KOPT-K1 (cell line): ENCODE measurements around the gene AKAP6.

Source experiments
- H3K27ac ChIP-seq: fragments of 200-600 bp; sonication (generic); 2 replicates; pipeline ENCODE4 v1.5.1; 2016; ENCODE audit warnings: antibody characterized with exemption, mild to moderate bottlenecking, low read depth, low read length; ENCODE audit not compliant: poor library complexity, severe bottlenecking
- H3K36me3 ChIP-seq: fragments of 200-600 bp; sonication (generic); 2 replicates; pipeline ENCODE4 v1.5.1; 2017; ENCODE audit warnings: antibody characterized with exemption, mild to moderate bottlenecking, low read length, moderate library complexity; ENCODE audit not compliant: insufficient read depth
- H3K9me3 ChIP-seq: fragments of 200-600 bp; sonication (generic); 2 replicates; pipeline ENCODE4 v1.5.1; 2017; ENCODE audit warnings: antibody characterized with exemption, low read length, mild to moderate bottlenecking; ENCODE audit not compliant: insufficient read depth, poor library complexity, severe bottlenecking

The AKAP6 gene

DNA sequence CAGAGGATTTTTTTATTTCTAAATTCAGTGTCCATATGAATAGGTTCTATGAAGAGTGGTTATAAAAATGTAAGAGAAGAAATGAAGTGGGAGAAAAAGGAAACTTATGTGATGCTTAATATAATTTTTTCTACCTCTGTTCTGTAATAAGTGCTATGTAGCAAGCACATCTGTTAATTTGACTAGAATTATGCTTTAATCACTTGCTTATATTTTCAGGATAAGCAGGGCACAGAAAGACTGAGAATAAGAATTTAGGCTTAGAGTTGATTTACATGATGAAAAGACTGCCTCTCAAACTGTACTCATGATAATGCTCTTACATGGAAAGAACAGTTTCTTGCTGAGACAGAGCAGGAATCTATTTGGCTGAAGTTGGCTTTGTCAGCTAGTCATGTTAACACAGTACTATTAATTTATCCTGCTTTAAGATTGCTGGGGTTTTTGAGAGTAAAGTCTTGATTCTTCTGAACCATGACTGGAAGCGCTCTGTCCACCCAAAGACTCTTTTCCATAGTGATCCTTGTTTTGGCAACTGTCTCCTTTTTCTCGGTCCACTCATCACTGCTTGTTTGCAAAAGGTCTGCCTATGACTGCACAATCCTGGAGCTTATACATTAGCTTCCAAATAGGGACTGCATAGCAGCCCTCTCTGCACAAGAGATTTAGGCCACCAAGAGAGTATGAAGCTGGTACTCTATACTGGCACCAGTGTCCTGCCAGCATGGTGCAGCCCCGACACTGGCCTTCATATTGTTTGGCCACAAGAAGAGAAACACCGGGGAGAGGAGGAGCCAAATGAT, 98.8 kb downstream of the AKAP6 start:
- no peaks in the 10 kb centered on the region for H3K36me3 ChIP-seq
- peaks cover 2% of the 10 kb centered on the region for H3K9me3 ChIP-seq
- no peak overlapping the region for H3K27ac ChIP-seq

DNA sequence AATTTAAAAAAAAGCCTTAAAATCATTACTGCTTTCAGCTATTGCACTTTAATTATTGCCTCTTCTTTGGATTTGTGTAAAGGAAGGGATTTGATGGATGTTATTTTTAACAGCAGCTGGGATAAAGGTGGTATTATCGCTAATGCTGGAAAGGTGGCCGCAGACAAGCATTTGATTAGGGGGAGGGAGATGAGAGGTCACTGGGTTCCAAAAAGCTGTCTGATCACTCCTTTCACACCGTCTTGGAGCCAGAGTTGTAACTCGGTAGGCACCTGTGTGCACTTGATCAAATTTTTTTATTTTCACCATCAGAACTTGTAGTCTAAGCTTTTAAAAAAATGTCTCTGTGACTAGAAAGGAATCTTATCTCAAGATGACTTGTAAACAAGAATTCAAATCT, 99.8 kb downstream of the AKAP6 start:
- Histone ChIP-seq H3K27ac (no peak overlapping the region), H3K9me3 (no peaks in the 10 kb centered on the region), H3K36me3 (no peaks in the 10 kb centered on the region)

DNA sequence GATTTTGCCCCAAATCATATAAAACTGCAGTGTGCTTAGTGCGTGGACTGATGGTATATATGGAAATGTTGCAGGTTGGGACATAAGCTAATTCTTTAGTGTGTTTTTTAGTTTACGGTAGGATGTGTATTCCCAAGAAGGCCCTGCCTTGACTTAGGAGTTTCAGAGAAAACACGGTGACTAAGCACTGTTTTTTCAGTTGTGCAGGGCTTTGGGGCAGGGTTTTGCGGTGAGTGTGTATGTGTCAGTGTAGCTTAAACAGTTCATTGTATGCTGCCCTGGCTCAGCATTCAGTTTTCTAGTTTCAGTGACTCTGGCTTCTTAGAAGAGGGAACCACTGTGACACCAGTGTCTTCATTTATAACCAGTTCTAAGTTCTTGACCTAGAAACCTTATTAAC, 101.2 kb downstream of the AKAP6 start:
- H3K27ac ChIP-seq = no peak overlapping the region
- H3K36me3 ChIP-seq = no peaks in the 10 kb centered on the region
- no peaks in the 10 kb centered on the region for H3K9me3 ChIP-seq

DNA sequence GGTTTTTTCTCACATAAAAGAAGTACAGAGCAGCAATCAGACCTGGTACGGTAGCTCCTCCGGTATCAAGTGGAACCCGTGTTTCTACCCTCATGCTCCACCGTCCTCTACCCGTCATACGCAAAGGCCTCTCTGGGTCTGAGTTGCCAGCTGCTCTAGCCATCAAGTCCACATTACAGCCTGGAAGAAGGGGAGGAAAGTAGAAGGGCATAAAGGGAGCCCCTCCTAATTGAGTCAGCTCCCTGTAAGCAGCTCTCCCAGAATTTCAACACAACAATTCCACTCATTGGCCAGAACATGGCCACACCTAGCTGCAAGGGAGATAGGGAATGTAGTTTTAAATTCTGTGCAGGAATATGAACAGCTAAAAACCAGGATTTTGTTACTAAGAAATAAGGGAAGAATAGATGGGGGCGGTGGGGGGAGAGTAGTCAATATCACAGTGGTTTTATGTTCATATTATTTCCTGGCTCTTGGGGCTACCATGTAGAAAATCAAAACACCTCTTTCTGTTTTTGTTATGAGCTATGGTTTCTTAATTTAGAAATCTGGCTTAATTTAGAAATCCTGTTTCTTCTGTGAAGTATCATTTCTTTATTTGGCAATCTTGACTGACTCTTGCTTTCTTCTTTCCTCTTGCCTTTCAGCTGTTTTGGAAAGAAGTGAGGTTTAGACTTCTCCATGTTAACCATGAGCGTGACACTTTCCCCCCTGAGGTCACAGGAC, 103.9 kb downstream of the AKAP6 start:
- Histone ChIP-seq H3K9me3 (no peaks in the 10 kb centered on the region), H3K36me3 (no peaks in the 10 kb centered on the region), H3K27ac (no peak overlapping the region)

DNA sequence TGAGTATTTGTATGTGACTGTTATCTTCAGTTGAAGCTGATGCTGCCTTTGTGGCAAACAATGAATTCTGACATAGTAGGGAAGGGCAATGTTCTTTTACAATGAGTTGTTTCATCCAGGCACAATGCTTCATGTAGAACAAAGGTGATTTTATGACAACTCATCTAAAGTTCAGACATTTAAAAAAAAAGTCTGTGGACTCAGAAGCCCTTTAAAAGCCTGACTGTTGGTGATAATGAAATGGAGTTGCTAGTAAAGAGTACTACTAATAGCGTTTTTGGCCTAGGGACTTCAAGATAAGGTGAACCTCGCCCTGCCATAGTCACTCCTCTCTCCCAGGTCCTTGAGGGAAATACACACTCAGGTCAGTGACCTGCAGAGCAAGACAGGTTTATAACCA, 105.1 kb downstream of the AKAP6 start:
- H3K27ac ChIP-seq = no peak overlapping the region
- no peaks in the 10 kb centered on the region for H3K36me3 ChIP-seq
- no peaks in the 10 kb centered on the region for H3K9me3 ChIP-seq

DNA sequence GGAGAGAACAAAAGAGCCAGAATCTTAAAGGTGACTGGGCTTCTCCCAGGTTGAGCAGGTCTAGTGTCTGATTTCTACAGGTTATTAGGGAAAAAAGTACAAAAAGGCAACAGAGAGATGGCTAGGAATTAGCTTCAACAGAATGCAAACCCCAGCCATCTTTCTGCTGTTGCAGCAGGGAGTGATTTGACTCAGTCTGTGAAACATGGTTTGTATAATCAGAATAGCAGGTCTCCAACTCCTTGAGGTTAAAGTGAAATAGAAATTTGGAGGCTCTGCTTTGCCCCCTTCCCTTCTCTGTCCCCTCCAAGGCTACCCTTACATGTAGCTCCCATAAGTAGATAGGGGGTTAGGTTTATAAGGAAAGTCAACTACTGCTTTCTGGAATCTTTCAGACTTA, 105.8 kb downstream of the AKAP6 start:
- no peaks in the 10 kb centered on the region for H3K9me3 ChIP-seq
- no peak overlapping the region for H3K27ac ChIP-seq
- H3K36me3 ChIP-seq = no peaks in the 10 kb centered on the region

DNA sequence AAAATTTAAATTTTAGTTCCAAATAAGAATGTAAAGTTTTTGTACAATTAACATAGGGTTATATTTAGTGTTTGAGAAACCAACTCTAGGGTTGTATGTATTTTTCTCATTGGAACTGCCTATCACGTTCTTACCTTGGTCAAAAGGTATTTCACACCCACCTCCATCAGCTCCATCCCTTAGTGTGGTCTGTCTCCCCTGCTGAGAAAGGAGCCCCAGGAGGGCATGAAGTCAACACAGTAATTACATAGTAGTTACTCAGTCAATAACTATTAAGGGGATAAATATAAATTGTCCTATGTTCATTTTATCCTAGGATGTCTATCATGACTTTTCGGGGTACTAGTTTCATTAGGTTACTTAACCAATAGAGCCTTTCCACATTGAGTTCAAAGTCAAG, 106.3 kb downstream of the AKAP6 start:
- Histone ChIP-seq H3K9me3 (no peaks in the 10 kb centered on the region), H3K36me3 (no peaks in the 10 kb centered on the region), H3K27ac (no peak overlapping the region)

DNA sequence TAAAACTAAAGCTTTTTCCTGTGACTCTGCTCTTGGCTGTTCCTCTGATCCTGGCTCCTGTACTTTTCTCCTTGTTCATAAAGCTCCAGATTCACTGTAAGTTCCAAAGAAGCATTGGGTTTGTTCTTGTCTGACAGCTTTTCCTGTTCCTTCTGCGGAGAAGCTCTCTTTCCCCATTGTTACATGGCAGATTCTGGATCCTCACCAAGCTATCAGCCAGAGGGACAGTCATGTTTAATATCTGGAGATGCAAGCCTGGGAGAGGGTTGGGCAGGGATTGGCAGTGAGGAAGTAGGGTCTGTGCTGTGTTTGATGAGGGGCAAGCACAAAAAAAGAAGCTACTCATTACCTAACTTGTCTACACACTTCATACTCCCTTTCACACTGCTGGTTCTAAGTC, 107.9 kb downstream of the AKAP6 start:
- H3K9me3 ChIP-seq = no peaks in the 10 kb centered on the region

DNA sequence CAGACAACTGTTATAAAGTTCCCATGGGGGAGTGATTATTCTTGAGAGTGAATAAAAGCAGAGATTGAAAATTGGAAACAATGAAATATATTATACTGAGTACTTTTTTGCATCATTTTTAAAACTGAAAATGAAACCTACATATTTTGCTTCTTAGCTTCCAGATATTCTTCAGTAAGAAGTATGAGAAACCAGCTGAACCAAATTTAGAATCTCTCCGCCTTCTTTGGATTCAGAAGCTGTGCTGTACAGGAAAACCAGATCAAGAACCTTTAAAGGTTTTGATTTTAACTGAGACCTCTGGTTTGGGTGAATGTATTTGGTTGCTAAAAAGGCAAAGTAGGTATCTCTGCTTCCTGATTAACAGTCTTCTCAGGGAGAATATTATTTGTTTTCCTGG, 109.4 kb downstream of the AKAP6 start:
- Histone ChIP-seq H3K9me3 (no peaks in the 10 kb centered on the region), H3K36me3 (no peaks in the 10 kb centered on the region), H3K27ac (peak overlapping the region; percentile 25)

More for the DNA sequence above, 107.9 kb downstream of the AKAP6 start:
- Histone ChIP-seq H3K27ac (no peak overlapping the region), H3K36me3 (no peaks in the 10 kb centered on the region)

DNA sequence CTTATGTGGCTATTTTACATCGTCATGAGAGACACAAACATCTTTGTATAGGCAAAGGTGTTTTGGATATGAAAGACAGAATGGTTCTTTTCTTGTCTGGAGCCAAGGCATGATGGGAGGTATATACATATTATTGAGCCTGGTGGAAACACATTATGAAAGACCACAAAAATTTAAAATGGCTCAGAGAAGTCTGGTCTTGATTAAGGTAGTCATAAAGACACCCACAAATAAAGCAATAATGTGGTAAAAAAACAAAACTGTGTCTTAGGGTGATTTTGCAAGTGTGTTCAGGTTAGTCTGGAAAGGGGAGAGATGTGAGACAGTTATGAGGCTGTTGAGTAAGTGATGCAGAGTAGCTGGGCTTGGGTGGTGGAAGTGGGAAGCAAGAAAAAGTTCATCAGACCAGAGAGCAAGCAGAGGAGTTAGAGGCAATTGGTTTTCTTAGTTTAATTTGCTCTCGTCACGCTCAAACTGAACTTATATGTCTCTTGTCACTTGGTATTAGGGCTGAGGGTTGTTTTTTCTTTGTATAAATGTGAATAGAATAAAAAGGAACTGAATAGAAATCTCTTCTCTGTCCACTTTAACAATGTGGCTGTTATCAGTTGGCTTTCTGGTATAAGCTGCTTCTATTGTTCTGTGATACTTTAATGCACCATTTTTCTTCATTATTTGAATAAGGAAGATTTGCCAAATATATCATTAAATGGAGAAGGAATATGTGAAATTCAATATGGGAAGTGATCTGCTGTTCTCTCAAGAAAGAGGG, 115.0 kb downstream of the AKAP6 start:
- no peaks in the 10 kb centered on the region for H3K9me3 ChIP-seq
- H3K27ac ChIP-seq = no peak overlapping the region

DNA sequence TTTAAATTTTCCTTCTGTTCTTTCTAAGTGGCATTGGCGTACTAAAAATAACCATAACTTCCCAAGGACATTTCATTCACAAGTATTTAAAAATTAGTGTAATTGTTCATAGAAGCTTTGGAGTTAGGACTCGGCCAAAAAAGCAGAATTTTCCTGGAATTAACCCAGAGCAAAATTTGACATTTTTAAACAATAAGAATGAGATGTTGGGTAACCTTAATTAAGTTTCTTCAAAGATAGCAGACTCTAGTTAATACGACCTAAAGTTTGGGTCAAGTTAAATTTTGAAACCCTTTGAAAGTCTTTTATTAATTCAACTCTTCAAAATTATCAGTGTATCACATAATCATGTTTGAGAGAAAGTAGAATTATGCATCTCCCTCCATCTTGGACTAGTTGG, 118.3 kb downstream of the AKAP6 start:
- Histone ChIP-seq H3K27ac (no peak overlapping the region), H3K9me3 (no peaks in the 10 kb centered on the region), H3K36me3 (no peaks in the 10 kb centered on the region)

More for the DNA sequence above, 115.0 kb downstream of the AKAP6 start:
- H3K36me3 ChIP-seq = no peaks in the 10 kb centered on the region

DNA sequence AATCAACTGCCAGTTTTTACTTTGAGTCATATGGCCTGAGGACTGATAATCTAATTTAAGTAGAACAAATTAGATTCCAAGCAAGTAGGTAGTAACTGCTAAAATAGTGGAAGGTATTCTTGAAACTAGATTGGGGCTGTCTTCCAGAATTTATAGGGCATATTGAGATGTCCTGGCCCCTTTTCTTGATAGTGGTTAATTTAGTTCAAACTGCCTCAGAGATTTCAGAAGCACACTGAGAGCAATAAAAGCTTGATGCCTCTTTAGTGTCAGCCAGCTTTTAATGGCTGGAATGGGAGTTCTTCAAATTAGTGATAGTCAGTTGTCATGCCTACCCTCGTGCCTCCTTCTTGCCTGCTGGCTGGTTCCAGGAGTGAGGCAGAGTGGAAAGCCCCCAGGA, 120.5 kb downstream of the AKAP6 start:
- no peaks in the 10 kb centered on the region for H3K36me3 ChIP-seq
- H3K9me3 ChIP-seq = no peaks in the 10 kb centered on the region
- H3K27ac ChIP-seq = no peak overlapping the region

DNA sequence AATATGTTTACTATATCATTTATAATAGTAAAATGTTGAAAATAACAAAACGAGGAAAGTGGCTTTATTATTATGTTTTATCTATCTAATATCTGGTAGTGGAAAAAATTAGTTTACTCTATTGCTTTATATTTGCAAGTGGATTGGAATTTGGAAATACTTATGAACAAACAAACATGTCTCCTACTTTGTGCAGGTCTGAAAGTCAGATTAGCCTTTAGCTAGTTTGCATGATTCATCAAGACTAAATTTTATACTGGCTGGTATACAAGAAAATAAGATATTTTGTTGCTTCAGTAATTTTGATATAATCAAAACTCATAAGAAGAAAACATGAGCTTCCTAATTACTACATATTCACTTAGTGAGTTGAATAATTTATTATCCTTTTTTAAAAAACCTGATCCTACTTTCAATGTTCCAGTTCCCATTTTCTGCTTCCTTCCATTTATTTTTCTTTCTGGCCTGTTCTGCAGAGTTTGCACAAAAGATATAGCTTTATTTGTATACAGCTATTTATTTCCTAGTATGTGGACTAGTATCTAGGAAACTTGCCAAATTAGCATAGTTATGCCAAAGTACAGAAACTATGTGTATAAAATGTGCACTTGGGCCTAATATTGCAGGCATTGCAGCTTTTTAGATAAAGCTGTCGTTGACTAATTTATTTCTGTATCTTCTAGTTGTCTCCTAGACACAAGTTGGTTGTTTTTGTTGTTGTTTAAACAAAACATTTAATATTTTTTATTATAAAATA, 122.0 kb downstream of the AKAP6 start:
- Histone ChIP-seq H3K36me3 (no peaks in the 10 kb centered on the region), H3K27ac (no peak overlapping the region), H3K9me3 (no peaks in the 10 kb centered on the region)

DNA sequence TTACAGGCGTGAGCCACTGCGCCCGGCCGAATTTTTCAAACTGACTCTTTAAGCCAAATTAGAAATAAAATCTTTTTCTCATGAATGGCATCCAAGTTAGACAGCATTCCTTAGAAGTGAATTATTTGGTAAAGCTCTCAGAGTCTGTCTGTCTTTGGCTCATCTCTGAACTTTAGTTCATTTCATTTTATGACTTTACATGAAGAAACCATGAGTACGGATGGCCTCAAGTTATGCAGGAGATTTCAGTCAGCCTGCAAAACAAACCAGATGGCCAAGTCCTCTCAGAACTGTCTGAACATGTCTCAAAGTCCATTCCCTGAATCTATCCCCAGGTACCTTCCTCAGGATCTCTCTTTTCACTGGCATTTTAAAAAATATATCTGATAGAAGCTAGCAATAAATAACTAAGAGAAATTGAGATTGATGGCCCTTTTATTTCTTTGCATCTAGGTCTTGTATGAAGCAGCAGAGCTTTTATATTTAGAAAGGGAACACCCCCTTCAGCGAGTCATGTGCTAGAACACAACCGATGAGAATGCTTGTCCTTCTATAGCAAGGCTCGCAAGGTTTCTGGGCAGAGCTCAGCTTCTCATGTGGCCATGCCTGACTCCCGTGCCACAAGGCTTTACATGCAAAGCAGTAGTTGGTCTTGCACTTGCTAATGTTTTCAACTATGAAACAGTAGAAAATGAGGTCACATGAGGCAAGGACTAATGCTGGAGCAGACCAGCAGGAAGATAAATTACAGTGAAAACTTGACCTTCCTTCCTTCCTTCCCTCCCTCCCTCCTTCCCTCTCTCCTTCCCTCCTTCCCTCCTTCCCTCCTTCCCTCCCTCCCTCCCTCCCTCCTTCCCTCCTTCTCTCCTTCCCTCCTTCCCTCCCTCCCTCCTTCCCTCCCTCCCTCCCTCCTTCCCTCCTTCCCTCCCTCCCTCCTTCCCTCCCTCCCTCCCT, 125.0 kb downstream of the AKAP6 start:
- Histone ChIP-seq H3K36me3 (no peaks in the 10 kb centered on the region), H3K27ac (no peak overlapping the region), H3K9me3 (no peaks in the 10 kb centered on the region)
